Measurements from ENCODE around the gene HAND1. TPM values are rescaled to one million over a fixed set of nuclear protein-coding genes. Genes with fewer than 3 reads are reported as not detected.

HAND1 gene
- total RNA-seq, 4 donors from 2014 or later = not detected

DNA sequence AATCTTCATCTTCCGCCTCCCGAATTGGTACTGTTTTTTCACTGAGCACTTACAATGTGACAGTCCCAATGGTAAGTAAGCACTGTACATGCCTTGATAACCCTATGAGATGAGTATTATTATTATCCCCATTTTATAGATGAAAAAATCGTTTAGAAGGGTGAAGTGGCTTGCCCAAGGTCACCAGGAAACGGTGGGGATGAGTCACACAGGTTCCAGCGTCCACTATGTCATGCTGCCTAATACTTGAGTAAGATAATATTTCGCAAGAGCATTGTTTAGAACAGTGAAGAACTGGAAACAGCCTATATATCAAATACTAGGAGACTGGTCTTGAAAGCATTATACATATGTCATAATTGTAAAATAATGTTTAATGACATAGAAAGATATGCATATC, 12.9 kb downstream of the HAND1 start:
- TF ChIP-seq, protein P1, sequence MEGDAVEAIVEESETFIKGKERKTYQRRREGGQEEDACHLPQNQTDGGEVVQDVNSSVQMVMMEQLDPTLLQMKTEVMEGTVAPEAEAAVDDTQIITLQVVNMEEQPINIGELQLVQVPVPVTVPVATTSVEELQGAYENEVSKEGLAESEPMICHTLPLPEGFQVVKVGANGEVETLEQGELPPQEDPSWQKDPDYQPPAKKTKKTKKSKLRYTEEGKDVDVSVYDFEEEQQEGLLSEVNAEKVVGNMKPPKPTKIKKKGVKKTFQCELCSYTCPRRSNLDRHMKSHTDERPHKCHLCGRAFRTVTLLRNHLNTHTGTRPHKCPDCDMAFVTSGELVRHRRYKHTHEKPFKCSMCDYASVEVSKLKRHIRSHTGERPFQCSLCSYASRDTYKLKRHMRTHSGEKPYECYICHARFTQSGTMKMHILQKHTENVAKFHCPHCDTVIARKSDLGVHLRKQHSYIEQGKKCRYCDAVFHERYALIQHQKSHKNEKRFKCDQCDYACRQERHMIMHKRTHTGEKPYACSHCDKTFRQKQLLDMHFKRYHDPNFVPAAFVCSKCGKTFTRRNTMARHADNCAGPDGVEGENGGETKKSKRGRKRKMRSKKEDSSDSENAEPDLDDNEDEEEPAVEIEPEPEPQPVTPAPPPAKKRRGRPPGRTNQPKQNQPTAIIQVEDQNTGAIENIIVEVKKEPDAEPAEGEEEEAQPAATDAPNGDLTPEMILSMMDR (IDR thresholded peaks at IDR 0.05; ENCODE audit: low read depth) = no peak

DNA sequence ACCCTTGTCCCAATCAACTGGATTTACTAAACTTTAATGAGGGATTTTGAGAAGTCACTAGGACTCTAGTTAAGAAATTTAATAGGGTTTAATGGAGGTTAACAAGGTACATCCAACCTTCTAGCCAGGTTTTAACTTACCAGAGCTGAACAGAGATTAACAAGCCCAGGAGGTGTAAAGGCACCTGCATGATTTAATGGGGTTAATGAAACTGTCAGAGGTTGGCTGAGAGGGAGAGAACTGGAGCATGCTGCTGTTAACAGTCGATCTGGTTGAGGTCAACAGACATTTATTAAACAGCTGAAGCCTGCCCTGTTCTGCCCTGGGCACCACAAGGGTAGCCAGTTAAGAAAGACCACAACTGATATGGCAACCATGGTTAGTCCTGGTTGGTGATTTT, 13.6 kb downstream of the HAND1 start:
- TF ChIP-seq, protein P1 (IDR thresholded peaks at IDR 0.05; ENCODE audit: low read depth) = no peak

- TF ChIP-seq, protein P1 (IDR thresholded peaks at IDR 0.05; ENCODE audit: low read depth) = no peak
These were observed 16.5 kb downstream of the HAND1 start for GRCh38 chr5:154461531-154461930.

DNA sequence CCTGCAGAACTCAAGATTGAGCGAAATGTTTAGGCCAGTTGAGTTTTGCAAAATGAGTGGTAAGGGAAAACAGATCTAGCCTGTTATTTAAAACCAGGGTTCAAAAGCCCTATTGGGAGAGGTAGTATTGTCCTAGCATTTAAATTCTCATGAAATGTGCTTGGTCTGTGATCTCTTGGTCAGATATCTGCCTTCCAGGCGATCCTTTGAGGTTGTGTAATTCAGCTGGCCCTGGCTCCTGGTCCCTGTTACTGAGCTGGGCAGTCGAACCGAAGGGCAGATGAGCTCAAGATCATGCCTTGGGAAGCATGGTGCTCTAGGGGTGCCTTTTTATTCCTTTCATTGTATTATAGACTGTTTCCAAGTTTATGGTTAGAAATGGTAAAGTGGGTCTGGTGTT, 17.9 kb downstream of the HAND1 start:
- TF ChIP-seq, protein P1 (IDR thresholded peaks at IDR 0.05; ENCODE audit: low read depth) = no peak

- TF ChIP-seq, protein P1 (IDR thresholded peaks at IDR 0.05; ENCODE audit: low read depth) = no peak
These were observed 19.0 kb downstream of the HAND1 start for GRCh38 chr5:154459015-154459414.

- TF ChIP-seq, protein P1 (IDR thresholded peaks at IDR 0.05; ENCODE audit: low read depth) = no peak
These were observed 21.5 kb downstream of the HAND1 start for GRCh38 chr5:154456540-154456939.

DNA sequence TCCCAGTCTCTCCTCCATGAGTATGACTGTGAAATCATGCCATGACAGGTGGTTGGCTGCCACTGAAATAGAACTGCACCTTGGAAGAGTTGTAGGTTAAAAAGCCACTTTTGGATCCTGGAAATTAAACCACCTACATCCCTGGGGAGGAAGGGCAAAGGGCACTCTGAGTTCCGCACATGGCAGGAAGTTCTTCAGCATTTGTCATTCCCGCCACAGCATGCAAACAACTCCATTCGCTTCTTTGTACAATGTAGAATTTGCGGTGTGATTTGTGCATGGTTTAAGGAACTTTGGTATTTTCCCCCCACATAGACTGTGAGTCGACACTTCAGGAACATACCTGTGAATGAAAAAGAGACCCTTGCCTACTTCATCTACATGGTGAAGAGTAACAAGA, 22.4 kb downstream of the HAND1 start:
- TF ChIP-seq, protein P1 (IDR thresholded peaks at IDR 0.05; ENCODE audit: low read depth) = no peak
